HEK293 (cell line): ENCODE data around the gene EVA1C.
"Not testable (repeated sequence)": the region's sequence is repeated elsewhere in the genome, so short reads cannot be mapped to it uniquely, and the experiment has no call there.

ENCODE experiments used
- CTCF ChIA-PET: fragments of 350-600 bp; formaldehyde crosslinking; extraction: SDS; loops from one replicate; lab custom pipeline; 2021; ENCODE audit warnings: antibody characterized with exemption; lab: Yijun Ruan, JAX
- POLR2A ChIA-PET: fragments of 300-600 bp; formaldehyde crosslinking; extraction: SDS; loops from one replicate; lab custom pipeline; 2020; ENCODE audit warnings: antibody characterized with exemption, inconsistent platforms; lab: Yijun Ruan, JAX
- H3K27ac ChIP-seq: fragments of 200-500 bp; sonication (Bioruptor generic); 2 replicates; pipeline ENCODE4 v1.5.1; 2014; ENCODE audit warnings: low read depth, low read length, control low read depth, inconsistent platforms; ENCODE audit errors: extremely low read depth
- H3K36me3 ChIP-seq, 2 experiments: fragments of 200-500 bp in 1 of 2; sonication (Bioruptor generic) in 1 of 2; 1 replicate in 1 of 2; 2 replicates in 1 of 2; pipeline ENCODE4 v1.5.1; 2014 to 2017; ENCODE audit warnings: inconsistent platforms in 2 of 2, low read length in 2 of 2; ENCODE audit not compliant: control insufficient read depth in 2 of 2, insufficient read depth in 1 of 2
- H3K4me1 ChIP-seq: fragments of 200-500 bp; sonication (Bioruptor generic); 2 replicates; pipeline ENCODE4 v1.5.1; 2014; ENCODE audit warnings: mild to moderate bottlenecking, low read length, inconsistent platforms; ENCODE audit not compliant: control insufficient read depth, insufficient read depth
- H3K4me3 ChIP-seq: 2 replicates; pipeline ENCODE4 v1.5.1; 2011; ENCODE audit warnings: low read depth, mild to moderate bottlenecking, control low read depth, low read length, moderate library complexity
- H3K9me3 ChIP-seq: fragments of 200-500 bp; sonication (Bioruptor generic); 2 replicates; pipeline ENCODE4 v1.5.1; 2014; ENCODE audit warnings: low read depth, low read length, inconsistent platforms; ENCODE audit not compliant: control insufficient read depth, insufficient read depth
- INSM2 ChIP-seq: fragments of 450-650 bp; formaldehyde crosslinking; IDR thresholded peaks from 2 replicates; pipeline ENCODE4 v1.5.1; 2016; ENCODE audit warnings: missing biosample characterization, missing genetic modification characterization
- PRDM6 ChIP-seq: fragments of 450-650 bp; formaldehyde crosslinking; IDR thresholded peaks from 2 replicates; pipeline ENCODE4 v1.5.1; 2017; ENCODE audit warnings: missing biosample characterization, missing genetic modification characterization
- REPIN1 ChIP-seq: fragments of 450-650 bp; formaldehyde crosslinking; IDR thresholded peaks from 2 replicates; pipeline ENCODE4 v1.5.1; 2017; ENCODE audit warnings: missing biosample characterization, missing genetic modification characterization, low read depth
- ZBTB17 ChIP-seq: fragments of 450-650 bp; formaldehyde crosslinking; IDR thresholded peaks from 2 replicates; pipeline ENCODE4 v1.5.1; 2016; ENCODE audit warnings: missing biosample characterization, missing genetic modification characterization
- ZEB2 ChIP-seq: fragments of 450-650 bp; formaldehyde crosslinking; IDR thresholded peaks from 2 replicates; pipeline ENCODE4 v1.5.1; 2016; ENCODE audit warnings: missing biosample characterization, missing genetic modification characterization
- ZNF140 ChIP-seq: fragments of 450-650 bp; formaldehyde crosslinking; IDR thresholded peaks from 2 replicates; pipeline ENCODE4 v1.5.1; 2016; ENCODE audit warnings: missing biosample characterization, missing genetic modification characterization
- ZNF146 ChIP-seq: fragments of 450-650 bp; formaldehyde crosslinking; IDR thresholded peaks from 2 replicates; pipeline ENCODE4 v1.5.1; 2016; ENCODE audit warnings: missing biosample characterization, missing genetic modification characterization
- ZNF184 ChIP-seq: fragments of 450-650 bp; IDR thresholded peaks from 2 replicates; pipeline ENCODE4 v1.5.1; 2018; ENCODE audit warnings: missing biosample characterization, mild to moderate bottlenecking, missing genetic modification characterization
- ZNF211 ChIP-seq: fragments of 450-650 bp; formaldehyde crosslinking; IDR thresholded peaks from 2 replicates; pipeline ENCODE4 v1.5.1; 2016; ENCODE audit warnings: low read depth, missing biosample characterization, missing genetic modification characterization
- ZNF223 ChIP-seq: fragments of 450-650 bp; formaldehyde crosslinking; IDR thresholded peaks from 2 replicates; pipeline ENCODE4 v1.5.1; 2016; ENCODE audit warnings: missing biosample characterization, missing genetic modification characterization
- ZNF239 ChIP-seq: fragments of 450-650 bp; formaldehyde crosslinking; IDR thresholded peaks from 2 replicates; pipeline ENCODE4 v1.5.1; 2016; ENCODE audit warnings: missing biosample characterization, missing genetic modification characterization
- ZNF266 ChIP-seq: fragments of 450-650 bp; formaldehyde crosslinking; IDR thresholded peaks from 2 replicates; pipeline ENCODE4 v1.5.1; 2016; ENCODE audit warnings: missing biosample characterization, missing genetic modification characterization, low read depth
- ZNF274 ChIP-seq, 2 experiments: fragments of 200-500 bp in 1 of 2; fragments of 450-650 bp in 1 of 2; sonication (Bioruptor generic) in 1 of 2; formaldehyde crosslinking in 1 of 2; IDR thresholded peaks; 2 replicates each; pipeline versions ENCODE4 v1.5.1 to v1.6.1; 2014 to 2016; ENCODE audit warnings: borderline replicate concordance in 1 of 2, inconsistent platforms in 1 of 2, low read length in 1 of 2, missing biosample characterization in 1 of 2, missing genetic modification characterization in 1 of 2
- ZNF335 ChIP-seq: fragments of 450-650 bp; formaldehyde crosslinking; conservative IDR thresholded peaks from 2 replicates; pipeline ENCODE4 v1.5.1; 2016; ENCODE audit warnings: missing biosample characterization, missing genetic modification characterization
- ZNF354C ChIP-seq: fragments of 450-650 bp; formaldehyde crosslinking; IDR thresholded peaks from 2 replicates; pipeline ENCODE4 v1.5.1; 2016; ENCODE audit warnings: missing biosample characterization, missing genetic modification characterization, low read depth, borderline replicate concordance
- ZNF404 ChIP-seq: fragments of 450-650 bp; formaldehyde crosslinking; IDR thresholded peaks from 2 replicates; pipeline ENCODE4 v1.5.1; 2017; ENCODE audit warnings: missing biosample characterization, missing genetic modification characterization
- ZNF501 ChIP-seq: fragments of 450-650 bp; formaldehyde crosslinking; IDR thresholded peaks from 2 replicates; pipeline ENCODE4 v1.5.1; 2016; ENCODE audit warnings: missing biosample characterization, missing genetic modification characterization
- ZNF548 ChIP-seq: fragments of 450-650 bp; formaldehyde crosslinking; IDR thresholded peaks from 2 replicates; pipeline ENCODE4 v1.5.1; 2016; ENCODE audit warnings: missing biosample characterization, missing genetic modification characterization
- ZNF610 ChIP-seq: fragments of 450-650 bp; formaldehyde crosslinking; IDR thresholded peaks from 2 replicates; pipeline ENCODE4 v1.5.1; 2016; ENCODE audit warnings: missing biosample characterization, missing genetic modification characterization, borderline replicate concordance
- ZNF670 ChIP-seq: fragments of 450-650 bp; formaldehyde crosslinking; IDR thresholded peaks from 2 replicates; pipeline ENCODE4 v1.5.1; 2016; ENCODE audit warnings: missing biosample characterization, missing genetic modification characterization, low read depth
- ZSCAN16 ChIP-seq: fragments of 450-650 bp; formaldehyde crosslinking; IDR thresholded peaks from 2 replicates; pipeline ENCODE4 v1.5.1; 2016; ENCODE audit warnings: missing biosample characterization, missing genetic modification characterization
- ZSCAN30 ChIP-seq: fragments of 450-650 bp; IDR thresholded peaks from 2 replicates; pipeline ENCODE4 v1.5.1; 2018; ENCODE audit warnings: missing biosample characterization, mild to moderate bottlenecking, missing genetic modification characterization, moderate library complexity
- TF ChIP-seq, protein P1 (sequence below): sonication (generic); formaldehyde crosslinking; IDR thresholded peaks from 2 replicates; pipeline ENCODE4 v1.8.1; 2022; ENCODE audit warnings: mild to moderate bottlenecking, moderate library complexity, missing genetic modification reagents

The EVA1C gene

GRCh38 chr21:32538147-32538792 is 125.8 kb downstream of the EVA1C start:
- no peak overlapping the region for H3K27ac ChIP-seq
- CTCF ChIA-PET, result interaction anchor here (0.5 to 1.4 kb wide), 4 partner anchors 31 to 658 kb away, joined by 3 to 5 read pairs (median 4); no protein-coding TSS in a partner anchor
- TF ChIP-seq ZEB2 (tag by site-specific recombination) (no peak), ZNF501 (no peak), ZNF670 (tag by site-specific recombination) (no peak), ZNF211 (no peak), ZNF223 (tag by site-specific recombination) (no peak), ZSCAN16 (tag by site-specific recombination) (no peak)
- no peak overlapping the region for H3K4me3 ChIP-seq
- H3K4me1 ChIP-seq, result no peaks in the 10 kb centered on the region
- H3K36me3 ChIP-seq, result peaks cover 0 to 3% of the 10 kb centered on the region in 2 experiments; a peak in 1 of 3 replicates
- POLR2A ChIA-PET, result interaction anchor here (0.8 kb wide), 1 partner anchor 17 kb away, joined by 3 read pairs; no protein-coding TSS in a partner anchor
- no peaks in the 10 kb centered on the region for H3K9me3 ChIP-seq

DNA sequence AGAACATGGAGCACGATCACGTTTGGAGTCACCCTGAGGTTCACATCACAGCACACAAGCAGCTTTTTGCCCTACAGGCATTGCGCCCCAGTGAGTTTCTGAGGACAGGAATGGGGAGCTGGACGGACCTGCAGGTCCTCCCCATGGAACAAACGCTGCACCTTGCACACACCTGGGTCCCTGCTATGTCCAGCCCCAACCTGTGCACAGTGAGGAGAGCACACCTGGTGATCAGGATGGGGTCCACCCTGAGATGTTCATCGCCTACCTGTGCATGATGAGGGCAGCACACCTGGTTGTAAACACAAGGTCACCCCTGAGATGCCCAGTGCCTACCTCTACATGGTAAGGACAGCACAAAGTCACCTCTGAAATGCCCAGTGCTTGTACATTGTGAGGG is 126.9 kb downstream of the EVA1C start:
- POLR2A ChIA-PET, result no interaction called here
- no peak overlapping the region for H3K4me3 ChIP-seq
- H3K4me1 ChIP-seq, result no peaks in the 10 kb centered on the region
- no peak for TF ChIP-seq ZNF548
- no peak for TF ChIP-seq PRDM6
- no peak for TF ChIP-seq ZNF354C (tag by site-specific recombination)
- no peak for TF ChIP-seq ZNF404
- H3K27ac ChIP-seq, result no peak overlapping the region
- no peaks in the 10 kb centered on the region for H3K9me3 ChIP-seq
- H3K36me3 ChIP-seq, result no peaks in the 10 kb centered on the region
- CTCF ChIA-PET, result interaction anchor here (0.7 to 0.9 kb wide), 2 partner anchors 37 to 136 kb away, joined by 3 to 5 read pairs; no protein-coding TSS in a partner anchor

GRCh38 chr21:32543056-32543455 is 130.6 kb downstream of the EVA1C start:
- H3K4me1 ChIP-seq, H3K36me3 ChIP-seq, H3K4me3 ChIP-seq, H3K27ac ChIP-seq, POLR2A ChIA-PET, H3K9me3 ChIP-seq: not testable (repeated sequence)
- CTCF ChIA-PET, result interaction anchor here (0.7 kb wide), 1 partner anchor 65 kb away, joined by 3 read pairs; no protein-coding TSS in a partner anchor
- TF ChIP-seq ZNF146 (tag by site-specific recombination), result peak; percentile 94

DNA sequence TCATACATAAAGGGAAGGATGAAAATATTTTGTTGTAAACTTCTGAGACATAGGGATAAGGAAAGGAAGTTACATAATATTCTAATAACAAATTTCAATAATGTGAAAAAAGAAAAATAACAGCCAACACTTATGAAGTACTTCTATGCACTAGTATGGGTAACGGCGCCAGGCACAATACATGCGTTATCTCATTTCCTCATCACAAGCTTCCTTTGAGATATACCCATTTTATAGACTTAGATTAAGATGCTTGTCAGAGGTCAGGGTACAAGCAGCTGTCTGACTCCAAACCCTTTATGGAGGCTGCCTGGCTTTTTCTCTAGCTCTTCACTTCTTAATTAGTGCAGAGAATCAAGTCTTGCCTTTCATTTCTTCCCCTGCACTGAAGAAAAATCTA is 131.5 kb downstream of the EVA1C start:
- ChIA-PET CTCF (interaction anchor here (1.1 kb wide), 1 partner anchor 447 kb away, joined by 3 read pairs; no protein-coding TSS in a partner anchor), POLR2A (no interaction called here)
- no peaks in the 10 kb centered on the region for H3K36me3 ChIP-seq
- no peaks in the 10 kb centered on the region for H3K9me3 ChIP-seq
- no peak overlapping the region for H3K27ac ChIP-seq
- H3K4me3 ChIP-seq, result no peak overlapping the region
- no peaks in the 10 kb centered on the region for H3K4me1 ChIP-seq
- TF ChIP-seq ZNF610 (tag by site-specific recombination), result no peak
- TF ChIP-seq REPIN1 (tag by site-specific recombination), result no peak
- TF ChIP-seq ZSCAN30 (tag by site-specific recombination), result no peak
- no peak for TF ChIP-seq ZNF335
- TF ChIP-seq ZBTB17 (tag by site-specific recombination), result no peak
- no peak for TF ChIP-seq ZNF140 (tag by site-specific recombination)
- no peak for TF ChIP-seq INSM2 (tag by site-specific recombination)
- TF ChIP-seq, protein P1, sequence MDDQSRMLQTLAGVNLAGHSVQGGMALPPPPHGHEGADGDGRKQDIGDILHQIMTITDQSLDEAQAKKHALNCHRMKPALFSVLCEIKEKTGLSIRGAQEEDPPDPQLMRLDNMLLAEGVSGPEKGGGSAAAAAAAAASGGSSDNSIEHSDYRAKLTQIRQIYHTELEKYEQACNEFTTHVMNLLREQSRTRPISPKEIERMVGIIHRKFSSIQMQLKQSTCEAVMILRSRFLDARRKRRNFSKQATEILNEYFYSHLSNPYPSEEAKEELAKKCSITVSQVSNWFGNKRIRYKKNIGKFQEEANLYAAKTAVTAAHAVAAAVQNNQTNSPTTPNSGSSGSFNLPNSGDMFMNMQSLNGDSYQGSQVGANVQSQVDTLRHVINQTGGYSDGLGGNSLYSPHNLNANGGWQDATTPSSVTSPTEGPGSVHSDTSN (CRISPR knock-in tag), result no peak
- no peak for TF ChIP-seq ZNF266
- TF ChIP-seq ZNF274 (IDR thresholded peaks at IDR 0.05; ENCODE audit: low read length), result no peak
- no peak for TF ChIP-seq ZNF274 (tag by site-specific recombination; IDR thresholded peaks at IDR 0.05; ENCODE audit: borderline replicate concordance)
- no peak for TF ChIP-seq ZNF184 (tag by site-specific recombination)
- no peak for TF ChIP-seq ZNF239 (tag by site-specific recombination)
